Endothelial cell of umbilical vein (primary cell): ENCODE measurements around the gene FSHB. TPM values are rescaled to one million over a fixed set of nuclear protein-coding genes. Genes with fewer than 3 reads are reported as not detected.

Source experiments
- BruUV-seq: library from RNA; stranded (reverse); fragments of 400-500 nt; replicated peaks from 2 replicates; lab custom pipeline; 2021; lab: Mats Ljungman, UMichigan
- CTCF ChIA-PET: fragments of 300-600, 350-600 bp; sonication (Branson Sonifier 250); formaldehyde crosslinking; loops from one replicate; lab custom pipeline; 2021; ENCODE audit warnings: antibody characterized with exemption, inconsistent platforms; lab: Charles Lee
- POLR2A ChIA-PET: fragments of 300-600, 350-600 bp; sonication (Branson Sonifier 250); formaldehyde crosslinking; loops from one replicate; lab custom pipeline; 2021; ENCODE audit warnings: antibody characterized with exemption, inconsistent platforms; lab: Charles Lee
- DNase-seq: peaks from one replicate; pipeline ENCODE4 v3.0.0-alpha.2; 2011; ENCODE audit warnings: low read depth, low spot score
- FAIRE-seq: peaks from 2 replicates; lab custom pipeline; 2011; peaks lifted over from hg19 to GRCh38; lab: Jason Lieb, UNC
- H2AFZ ChIP-seq: 2 replicates; pipeline ENCODE4 v1.6.0; 2012; ENCODE audit warnings: low read depth, low read length, control low read depth, inconsistent platforms
- H3K27ac ChIP-seq: 2 replicates; pipeline ENCODE4 v1.5.1; 2011; ENCODE audit warnings: low read depth, mild to moderate bottlenecking, control low read depth, low read length, moderate library complexity; ENCODE audit not compliant: insufficient read depth
- H3K27me3 ChIP-seq, 2 experiments: 2 replicates each; pipeline versions ENCODE4 v1.6.0 to v1.6.1; 2011; ENCODE audit warnings: low read length in 2 of 2, mixed read lengths in 1 of 2; ENCODE audit not compliant: control insufficient read depth in 2 of 2, insufficient read depth in 2 of 2
- H3K36me3 ChIP-seq, 2 experiments: 2 replicates in 1 of 2; 3 replicates in 1 of 2; pipeline ENCODE4 v1.5.1; 2011; ENCODE audit warnings: low read length in 2 of 2, mild to moderate bottlenecking in 1 of 2, moderate library complexity in 1 of 2; ENCODE audit not compliant: control insufficient read depth in 2 of 2, insufficient read depth in 2 of 2; ENCODE audit errors: extremely low read depth in 1 of 2
- H3K4me1 ChIP-seq: 3 replicates; pipeline ENCODE4 v1.5.1; 2011; ENCODE audit warnings: mild to moderate bottlenecking, low read length; ENCODE audit not compliant: control insufficient read depth, insufficient read depth; ENCODE audit errors: extremely low read depth
- H3K4me2 ChIP-seq: 2 replicates; pipeline ENCODE4 v1.6.1; 2011; ENCODE audit warnings: low read length, control low read depth, mixed read lengths; ENCODE audit not compliant: insufficient read depth
- H3K4me3 ChIP-seq, 3 experiments: fragments of 200-600 bp in 1 of 3; sonication (generic), shearing (Covaris generic) in 1 of 3; replicated peaks in 1 of 3; 2 replicates each; pipeline ENCODE4 v1.5.1; 2011 to 2016; ENCODE audit warnings: control low read depth in 3 of 3, low read length in 3 of 3, mild to moderate bottlenecking in 2 of 3, inconsistent platforms in 1 of 3, low read depth in 1 of 3, moderate library complexity in 1 of 3; ENCODE audit not compliant: insufficient read depth in 1 of 3
- H3K79me2 ChIP-seq: 2 replicates; pipeline ENCODE4 v1.6.0; 2012; ENCODE audit warnings: low read length, inconsistent platforms; ENCODE audit not compliant: control insufficient read depth, insufficient read depth
- H3K9ac ChIP-seq: replicated peaks from 2 replicates; pipeline ENCODE3; 2011; ENCODE audit warnings: low read length, control low read depth; ENCODE audit not compliant: insufficient read depth; ENCODE audit errors: extremely low read depth
- H3K9me1 ChIP-seq: replicated peaks from 3 replicates; pipeline ENCODE4 v1.6.0; 2011; ENCODE audit warnings: mild to moderate bottlenecking, low read length; ENCODE audit not compliant: control insufficient read depth, insufficient read depth; ENCODE audit errors: extremely low read depth
- H3K9me3 ChIP-seq: replicated peaks from 2 replicates; pipeline ENCODE4 v1.5.1; 2012; ENCODE audit warnings: low read length, inconsistent platforms; ENCODE audit not compliant: control insufficient read depth, insufficient read depth
- H4K20me1 ChIP-seq: replicated peaks from 2 replicates; pipeline ENCODE3; 2011; ENCODE audit warnings: mild to moderate bottlenecking, low read length; ENCODE audit not compliant: control insufficient read depth, insufficient read depth; ENCODE audit errors: extremely low read depth
- CTCF ChIP-seq, 2 donors: IDR thresholded peaks; 1 replicate in 1 of 2; 2 replicates in 1 of 2; pipeline ENCODE4 v1.5.1; 2011; ENCODE audit warnings: low read length in 2 of 2, mild to moderate bottlenecking in 2 of 2, moderate library complexity in 2 of 2, control low read depth in 1 of 2, inconsistent platforms in 1 of 2, low read depth in 1 of 2; ENCODE audit not compliant: insufficient read depth in 1 of 2; ENCODE audit errors: extremely low read depth in 1 of 2
- EZH2 ChIP-seq: IDR thresholded peaks from 2 replicates; pipeline ENCODE4 v1.6.1; 2012; ENCODE audit warnings: borderline replicate concordance, low read depth, mild to moderate bottlenecking, moderate library complexity, low read length, inconsistent platforms; ENCODE audit not compliant: severe bottlenecking
- FOS ChIP-seq: IDR thresholded peaks from 2 replicates; pipeline ENCODE4 v1.6.1; 2011; ENCODE audit warnings: mild to moderate bottlenecking, low read length, moderate library complexity, borderline replicate concordance; ENCODE audit not compliant: insufficient read depth
- GATA2 ChIP-seq: IDR thresholded peaks from 2 replicates; pipeline ENCODE4 v1.7.0; 2011; ENCODE audit warnings: low read depth, mild to moderate bottlenecking, moderate library complexity, mixed read lengths, low read length; ENCODE audit not compliant: insufficient read length, insufficient read depth
- JUN ChIP-seq: IDR thresholded peaks from 2 replicates; pipeline ENCODE4 v1.6.1; 2011; ENCODE audit warnings: borderline replicate concordance, low read depth; ENCODE audit not compliant: insufficient read length, insufficient read depth
- MAX ChIP-seq: IDR thresholded peaks from 2 replicates; pipeline ENCODE4 v1.6.1; 2011; ENCODE audit not compliant: insufficient read depth, insufficient read length
- MYC ChIP-seq: IDR thresholded peaks from one replicate; pipeline ENCODE4 v1.6.1; 2011; ENCODE audit warnings: mild to moderate bottlenecking, low read depth, low read length
- POLR2A ChIP-seq: IDR thresholded peaks from 2 replicates; pipeline ENCODE4 v1.6.1; 2012; ENCODE audit warnings: low read depth, mild to moderate bottlenecking, control low read depth, low read length
- POLR2AphosphoS5 ChIP-seq: IDR thresholded peaks from 2 replicates; pipeline ENCODE4 v1.6.1; 2012; ENCODE audit warnings: low read depth, mild to moderate bottlenecking, control low read depth, low read length, moderate library complexity; ENCODE audit not compliant: insufficient read depth
- dilution Hi-C: fragments of 300-500 bp; cut with MboI; formaldehyde crosslinking; loops from one replicate; pipeline ENCODE4 v1.15.0; 2019; ENCODE audit warnings: low sequenced_read_pairs; ENCODE audit not compliant: extremely low pct_ligation_motif_present
- intact Hi-C: fragments of 100-400 bp; cut with micrococcal nuclease; formaldehyde crosslinking; loops from one replicate; pipeline ENCODE4 v1.10.0; 2022
- polyA plus RNA-seq, 4 experiments: library from polyadenylated mRNA; depleted of rRNA in 3 of 4; stranded (reverse) in 3 of 4; unstranded in 1 of 4; fragments of >200 nt; gene quantifications; 2 replicates each; pipeline versions ENCODE4 v1.2.1 to v1.2.3, GENCODE V29; 2011 to 2012; ENCODE audit warnings: missing spikeins in 1 of 4
- total RNA-seq: library from RNA; stranded (reverse); gene quantifications from 2 replicates; pipeline ENCODE4 v1.2.3, GENCODE V29; 2021

The FSHB gene
- total and polyA plus RNA-seq, 2 donors (not counting 3 experiments of a cell fraction or from before 2014, with no cell fraction given), result not detected

- no peak overlapping the region for H3K27ac ChIP-seq
- FAIRE-seq, result no peak
- no TSS peak for BruUV-seq
- no peak overlapping the region for H3K4me3 ChIP-seq
- H3K4me2 ChIP-seq, result no peak overlapping the region
- H2AFZ ChIP-seq, result no peak overlapping the region
- H3K9me3 ChIP-seq, result no peaks in the 10 kb centered on the region
- intact Hi-C loops (no loop called here), dilution Hi-C loops (no loop called here)
- H3K36me3 ChIP-seq, result no peaks in the 10 kb centered on the region
- H3K9ac ChIP-seq, result no peak overlapping the region
- no peaks in the 10 kb centered on the region for H3K4me1 ChIP-seq
- no peak for TF ChIP-seq POLR2A
- no peak for TF ChIP-seq GATA2
- no peak for TF ChIP-seq POLR2AphosphoS5
- TF ChIP-seq EZH2, result no peak
- TF ChIP-seq JUN, result no peak
- no peak for TF ChIP-seq MYC
- TF ChIP-seq CTCF (IDR thresholded peaks at IDR 0.05; ENCODE audit: extremely low read depth in 1 of 2, insufficient read depth in 1 of 2, low read depth in 1 of 2, low read length in 2 of 2), result no peak
- TF ChIP-seq MAX, result no peak
- no peak for TF ChIP-seq FOS
- H3K79me2 ChIP-seq, result no peaks in the 10 kb centered on the region
- CTCF ChIA-PET, result no interaction called here
- no peaks in the 10 kb centered on the region for H3K9me1 ChIP-seq
- no peak for DNase-seq
- POLR2A ChIA-PET, result no interaction called here
- H4K20me1 ChIP-seq, result no peaks in the 10 kb centered on the region
- H3K27me3 ChIP-seq, result no peaks in the 10 kb centered on the region
These were observed 14.3 kb upstream of the FSHB start for GRCh38 chr11:30216534-30216933.
